Spleen (tissue), 11 donors: ENCODE measurements around the gene QPCTL. TPM values are rescaled to one million over a fixed set of nuclear protein-coding genes. Genes with fewer than 3 reads are reported as not detected.
"Not testable (repeated sequence)": the region's sequence is repeated elsewhere in the genome, so short reads cannot be mapped to it uniquely, and the experiment has no call there.

Experiments
- DNase-seq: peaks from one replicate; pipeline ENCODE4 v3.0.0-alpha.2; 2020
- H3K27ac ChIP-seq, 8 donors: fragments of 200-600 bp; sonication (generic) in 7 of 8; 1 replicate in 4 of 8; 2 replicates in 4 of 8; pipeline versions ENCODE4 v1.5.0 to v1.8.0; 2016 to 2021; ENCODE audit warnings: inconsistent platforms in 4 of 8, mild to moderate bottlenecking in 4 of 8, moderate library complexity in 1 of 8
- H3K27me3 ChIP-seq, 7 donors: fragments of 200-600 bp; sonication (generic) in 6 of 7; replicated peaks in 1 of 7; 1 replicate in 4 of 7; 2 replicates in 3 of 7; pipeline versions ENCODE4 v1.5.0 to v1.8.0; 2016 to 2021; ENCODE audit warnings: inconsistent platforms in 3 of 7, mild to moderate bottlenecking in 1 of 7
- H3K36me3 ChIP-seq, 6 donors: fragments of 200-600 bp; sonication (generic) in 5 of 6; 1 replicate in 4 of 6; 2 replicates in 2 of 6; pipeline versions ENCODE4 v1.5.0 to v1.8.0; 2016 to 2021; ENCODE audit warnings: inconsistent platforms in 2 of 6
- H3K4me1 ChIP-seq, 6 donors: fragments of 200-600 bp; sonication (generic) in 5 of 6; 1 replicate in 3 of 6; 2 replicates in 3 of 6; pipeline versions ENCODE4 v1.5.0 to v1.8.0; 2016 to 2021; ENCODE audit warnings: inconsistent platforms in 3 of 6
- H3K4me3 ChIP-seq, 8 donors: fragments of 200-600 bp; sonication (generic) in 7 of 8; 1 replicate in 4 of 8; 2 replicates in 4 of 8; pipeline versions ENCODE4 v1.5.0 to v1.8.0; 2016 to 2021; ENCODE audit warnings: inconsistent platforms in 4 of 8, mild to moderate bottlenecking in 4 of 8, moderate library complexity in 2 of 8
- H3K9me3 ChIP-seq, 8 donors: fragments of 200-600 bp; sonication (generic) in 7 of 8; 1 replicate in 4 of 8; 2 replicates in 4 of 8; pipeline versions ENCODE4 v1.5.0 to v1.8.0; 2016 to 2021; ENCODE audit warnings: inconsistent platforms in 4 of 8
- CTCF ChIP-seq, 11 experiments: fragments of 200-600 bp in 7 of 11; fragments of 450-650 bp in 4 of 11; sonication (generic) in 4 of 11; IDR thresholded peaks in 8 of 11; conservative IDR thresholded peaks in 3 of 11; 1 replicate in 7 of 11; 2 replicates in 4 of 11; pipeline versions ENCODE4 v1.4.0 to v1.8.0; 2016 to 2021; ENCODE audit warnings: antibody characterized with exemption in 11 of 11, inconsistent platforms in 4 of 11, mild to moderate bottlenecking in 1 of 11
- POLR2A ChIP-seq, 3 donors: fragments of 450-650 bp; IDR thresholded peaks; one replicate each; pipeline ENCODE4 v1.5.1; 2017; ENCODE audit warnings: antibody characterized with exemption in 3 of 3, mild to moderate bottlenecking in 1 of 3
- POLR2AphosphoS5 ChIP-seq, 3 donors: sonication (generic); formaldehyde crosslinking; IDR thresholded peaks; one replicate each; pipeline ENCODE4 v1.5.1; 2017; ENCODE audit warnings: antibody characterized with exemption in 3 of 3
- WGBS, 5 donors: extraction: QIAGEN DNeasy Blood & Tissue Kit in 3 of 5; methylation state at CpG; one replicate each; pipeline versions ENCODE4 v1.1.5 to v1.1.7; 2013 to 2018; 5-methylcytosine and 5-hydroxymethylcytosine counted together
- intact Hi-C: fragments of 100-400 bp; cut with DNase I; formaldehyde crosslinking; loops from one replicate; pipeline ENCODE4 v1.15.0; 2023; ENCODE audit warnings: low total_unique reads
- polyA plus RNA-seq, 3 donors: library from polyadenylated mRNA; stranded (reverse); fragments of 200-250 nt; gene quantifications; one replicate each; pipeline ENCODE4 v1.2.1, GENCODE V29; 2013
- total RNA-seq, 7 donors: library from RNA; depleted of rRNA in 3 of 7; stranded (reverse); fragments of >200 nt in 3 of 7; fragmentation: NEBNext Ultra II Directional in 4 of 7; extraction: Animal tissue kit (Norgen Biotek cat#: 25700) in 4 of 7; gene quantifications; one replicate each; pipeline versions ENCODE4 v1.1.0 to v1.2.1, GENCODE V29; 2016 to 2021
- donor health status: healthy with polysubstance abuse.
- donor health status: DM: no; HTN: no; CAD: no; lungs with moderate emphysema.
- donor health status: DM: no; HTN: no; CAD: no.
- donor health status: Bipolar disorder and iron deficiency.
- donor health status: healthy.
- donor health status: DM: no; HTN: no; CAD: no.
- donor health status: DM: yes; HTN: yes; CAD: no.

The QPCTL gene
- total and polyA plus RNA-seq, 10 donors: 5.0 to 10.7 (median 9.3) TPM

GRCh38 chr19:45682908-45683307 lies 9.6 kb upstream of the QPCTL start:
- intact Hi-C loops: no loop called here
- no peak for DNase-seq
- H3K9me3 ChIP-seq: no peaks in the 10 kb centered on the region
- TF ChIP-seq POLR2AphosphoS5 (IDR thresholded peaks at IDR 0.05) (no peak), CTCF (IDR thresholded peaks at IDR 0.05 in 8 of 11, conservative IDR thresholded peaks at IDR 0.05 in 3 of 11) (no peak), POLR2A (IDR thresholded peaks at IDR 0.05) (no peak)
- H3K27ac ChIP-seq: peak overlapping the region in 1 of 8 donors; percentile 86
- peaks cover 0 to 23% (median 14%) of the 10 kb centered on the region in 7 donors for H3K27me3 ChIP-seq
- H3K4me1 ChIP-seq: peaks cover 3 to 22% (median 17%) of the 10 kb centered on the region in 6 donors
- WGBS, 5 donors: 75 to 89% (median 85%) methylated on average over 5 of the region's 5 CpGs
- H3K4me3 ChIP-seq: no peak overlapping the region
- peaks cover 5 to 51% (median 34%) of the 10 kb centered on the region in 6 donors for H3K36me3 ChIP-seq

GRCh38 chr19:45685045-45685444 lies 7.4 kb upstream of the QPCTL start:
- H3K27me3 ChIP-seq, H3K9me3 ChIP-seq, H3K4me3 ChIP-seq, DNase-seq, intact Hi-C loops, H3K27ac ChIP-seq: not testable (repeated sequence)
- peaks cover 5 to 67% (median 40%) of the 10 kb centered on the region in 6 donors for H3K36me3 ChIP-seq
- H3K4me1 ChIP-seq: peaks cover 0 to 23% (median 15%) of the 10 kb centered on the region in 6 donors
- 78 to 90% (median 87%) methylated on average over 9 to 11 of the region's 11 CpGs for WGBS, 5 donors

- Histone ChIP-seq H3K27me3 (no peaks in the 10 kb centered on the region), H3K4me3 (no peak overlapping the region), H3K27ac (no peak overlapping the region), H3K9me3 (no peaks in the 10 kb centered on the region), H3K4me1 (peaks cover 10 to 22% (median 13%) of the 10 kb centered on the region in 6 donors), H3K36me3 (peaks cover 5 to 67% (median 40%) of the 10 kb centered on the region in 6 donors)
- 91 to 94% (median 92%) methylated on average over 4 to 9 of the region's 9 CpGs for WGBS, 5 donors
- no peak for DNase-seq
- TF ChIP-seq POLR2A (IDR thresholded peaks at IDR 0.05) (no peak), CTCF (IDR thresholded peaks at IDR 0.05 in 8 of 11, conservative IDR thresholded peaks at IDR 0.05 in 3 of 11) (no peak), POLR2AphosphoS5 (IDR thresholded peaks at IDR 0.05) (peak in 1 of 3 donors; percentile 52)
- intact Hi-C loops: no loop called here
These were observed 4.9 kb upstream of the QPCTL start for GRCh38 chr19:45687599-45687998.

- intact Hi-C loops: no loop called here
- no peaks in the 10 kb centered on the region for H3K9me3 ChIP-seq
- WGBS, 5 donors: 0 to 1% (median 0%) methylated on average over 36 of the region's 36 CpGs
- peaks cover 3 to 50% (median 30%) of the 10 kb centered on the region in 6 donors for H3K36me3 ChIP-seq
- no peaks in the 10 kb centered on the region for H3K27me3 ChIP-seq
- peak within 1 kb of the TSS; percentile 79 to 96 (median 90) for H3K27ac ChIP-seq
- H3K4me1 ChIP-seq: peaks cover 10 to 39% (median 24%) of the 10 kb centered on the region in 6 donors
- TF ChIP-seq CTCF (IDR thresholded peaks at IDR 0.05 in 8 of 11, conservative IDR thresholded peaks at IDR 0.05 in 3 of 11) (peak in 1 of 11 experiments; percentile 13), POLR2A (IDR thresholded peaks at IDR 0.05) (peak in 1 of 3 donors; percentile 68), POLR2AphosphoS5 (IDR thresholded peaks at IDR 0.05) (peak; percentile 87 to 97 (median 94))
- peak within 1 kb of the TSS; percentile 62 to 99 (median 81) for H3K4me3 ChIP-seq
- DNase-seq: peak; percentile 96
These were observed 815 bp upstream of the QPCTL start, which contains the start of gene SNRPD2 for GRCh38 chr19:45691516-45692186. TSS of gene SNRPD2 (minus strand) at chr19:45691953. CDS start at chr19:45691888, 65 bp downstream.
